ENCODE results near the gene PSPN. TPM values are rescaled to one million over a fixed set of nuclear protein-coding genes. Genes with fewer than 3 reads are reported as not detected.

PSPN gene
- total RNA-seq, 1 experiment from 2014 or later: 3.4 TPM

DNA sequence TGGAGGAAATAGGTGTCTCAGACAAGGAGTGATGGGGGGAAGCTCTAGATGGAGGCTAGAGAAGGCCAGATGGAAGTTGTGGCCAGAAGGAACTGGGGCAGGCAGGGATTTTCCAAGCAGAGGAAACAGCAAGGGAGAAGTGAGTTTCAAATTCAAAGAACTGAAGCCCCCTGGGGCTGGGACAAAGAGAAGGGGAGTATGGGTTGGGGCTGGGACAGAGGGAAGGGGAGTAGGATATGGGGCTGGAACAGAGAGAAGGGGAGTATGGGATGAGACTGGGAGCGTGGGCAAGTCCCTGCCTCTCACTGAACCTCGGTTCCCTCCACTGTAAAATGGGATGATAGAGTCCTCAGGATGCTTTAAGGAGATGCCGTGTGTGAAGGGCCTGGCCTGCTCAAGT, 19.1 kb upstream of the PSPN start:
- intact Hi-C loops (cut with micrococcal nuclease): no loop called here
- H3K27me3 ChIP-seq (ENCODE audit: insufficient read depth, low read length): no peaks in the 10 kb centered on the region
- TF ChIP-seq SP1 (IDR thresholded peaks at IDR 0.05; ENCODE audit: low read depth) (no peak), POLR2A (IDR thresholded peaks at IDR 0.05; ENCODE audit: borderline replicate concordance, extremely low read depth, insufficient read depth, insufficient read length) (no peak), TCF7L2 (IDR thresholded peaks at IDR 0.05; ENCODE audit: borderline replicate concordance, extremely low read depth, insufficient read depth, insufficient read length) (no peak), ZFX (IDR thresholded peaks at IDR 0.05) (no peak), FOSL1 (IDR thresholded peaks at IDR 0.05; ENCODE audit: low read depth) (no peak)
- TF ChIP-seq, protein P1, sequence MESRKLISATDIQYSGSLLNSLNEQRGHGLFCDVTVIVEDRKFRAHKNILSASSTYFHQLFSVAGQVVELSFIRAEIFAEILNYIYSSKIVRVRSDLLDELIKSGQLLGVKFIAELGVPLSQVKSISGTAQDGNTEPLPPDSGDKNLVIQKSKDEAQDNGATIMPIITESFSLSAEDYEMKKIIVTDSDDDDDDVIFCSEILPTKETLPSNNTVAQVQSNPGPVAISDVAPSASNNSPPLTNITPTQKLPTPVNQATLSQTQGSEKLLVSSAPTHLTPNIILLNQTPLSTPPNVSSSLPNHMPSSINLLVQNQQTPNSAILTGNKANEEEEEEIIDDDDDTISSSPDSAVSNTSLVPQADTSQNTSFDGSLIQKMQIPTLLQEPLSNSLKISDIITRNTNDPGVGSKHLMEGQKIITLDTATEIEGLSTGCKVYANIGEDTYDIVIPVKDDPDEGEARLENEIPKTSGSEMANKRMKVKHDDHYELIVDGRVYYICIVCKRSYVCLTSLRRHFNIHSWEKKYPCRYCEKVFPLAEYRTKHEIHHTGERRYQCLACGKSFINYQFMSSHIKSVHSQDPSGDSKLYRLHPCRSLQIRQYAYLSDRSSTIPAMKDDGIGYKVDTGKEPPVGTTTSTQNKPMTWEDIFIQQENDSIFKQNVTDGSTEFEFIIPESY (IDR thresholded peaks at IDR 0.05; ENCODE audit: extremely low read depth, insufficient replicate concordance, low read length): no peak
- TF ChIP-seq, protein P2, sequence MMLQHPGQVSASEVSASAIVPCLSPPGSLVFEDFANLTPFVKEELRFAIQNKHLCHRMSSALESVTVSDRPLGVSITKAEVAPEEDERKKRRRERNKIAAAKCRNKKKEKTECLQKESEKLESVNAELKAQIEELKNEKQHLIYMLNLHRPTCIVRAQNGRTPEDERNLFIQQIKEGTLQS (IDR thresholded peaks at IDR 0.05): no peak
- DNase-seq (ENCODE audit: low read depth, low spot score) (no peak), ATAC-seq (no peak)
- H2AFZ ChIP-seq (ENCODE audit: low read depth, low read length, poor library complexity, severe bottlenecking): no peak overlapping the region
- H3K9me3 ChIP-seq (ENCODE audit: control insufficient read depth in 1 of 2, insufficient read depth in 1 of 2, low read depth in 1 of 2, low read length in 2 of 2): no peaks in the 10 kb centered on the region
- ChIA-PET RAD21 (ENCODE audit: low non-redundant PET in 1 of 2, low total read pairs in 2 of 2, uncharacterized antibody in 2 of 2, unreplicated experiment in 2 of 2) (no interaction called here), CTCF (no interaction called here), POLR2A (no interaction called here)
- H3K79me2 ChIP-seq (ENCODE audit: insufficient read depth, low read length): peaks cover 27% of the 10 kb centered on the region
- H3K4me1 ChIP-seq (ENCODE audit: control insufficient read depth in 1 of 2, insufficient read depth in 2 of 2, low read length in 2 of 2): peaks cover 8 to 21% of the 10 kb centered on the region in 2 experiments
- H3K4me3 ChIP-seq (replicated peaks in 1 of 2; ENCODE audit: low read depth in 1 of 2, low read length in 2 of 2): no peak overlapping the region
- no peak overlapping the region for H3K4me2 ChIP-seq (ENCODE audit: low read length)
- peaks cover 6 to 9% of the 10 kb centered on the region in 2 experiments; a peak in 2 of 4 replicates for H3K36me3 ChIP-seq (ENCODE audit: control insufficient read depth in 1 of 2, insufficient read depth in 2 of 2, low read length in 2 of 2)
- no peaks in the 10 kb centered on the region for H4K20me1 ChIP-seq (ENCODE audit: insufficient read depth)
- BruUV-seq (replicated peaks): no TSS peak
- no peak overlapping the region for H3K27ac ChIP-seq (ENCODE audit: low read depth, low read length)
- no peaks in the 10 kb centered on the region for H3K9me2 ChIP-seq (ENCODE audit: insufficient read depth)
- no peak overlapping the region for H3K9ac ChIP-seq (ENCODE audit: low read length)

DNA sequence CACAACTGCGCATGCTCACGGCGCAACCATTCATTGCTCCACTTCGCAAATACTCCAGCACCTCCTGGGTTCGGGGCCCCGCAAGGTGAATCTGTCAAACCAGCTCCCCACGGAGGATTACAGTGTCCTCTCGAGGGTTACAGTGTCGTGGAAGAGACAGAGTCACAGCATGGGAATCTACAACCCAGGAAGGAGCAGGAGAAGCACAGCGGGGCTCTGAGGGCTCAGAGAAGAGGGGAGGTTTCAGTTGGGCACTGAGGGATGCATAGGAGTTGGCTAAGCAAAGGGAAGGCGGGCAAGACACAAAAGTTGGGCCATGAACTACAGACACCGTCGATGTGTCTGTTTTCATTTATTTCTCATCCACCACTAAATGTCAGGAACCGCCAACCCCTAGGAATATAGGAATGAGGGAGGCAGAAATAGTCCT, 18.3 kb upstream of the PSPN start:
- RAD21 ChIA-PET (ENCODE audit: low non-redundant PET in 1 of 2, low total read pairs in 2 of 2, uncharacterized antibody in 2 of 2, unreplicated experiment in 2 of 2): interaction anchor here in 1 of 2 experiments (1.0 kb wide), 1 partner anchor 31 kb away, joined by 3 read pairs; the partner anchor contains the start of gene KHSRP
- intact Hi-C loops (cut with micrococcal nuclease): no loop called here
- no peak for TF ChIP-seq POLR2A (IDR thresholded peaks at IDR 0.05; ENCODE audit: borderline replicate concordance, extremely low read depth, insufficient read depth, insufficient read length)
- TF ChIP-seq, protein P1 (IDR thresholded peaks at IDR 0.05; ENCODE audit: extremely low read depth, insufficient replicate concordance, low read length): no peak
- TF ChIP-seq SIN3A (IDR thresholded peaks at IDR 0.05; ENCODE audit: low read depth): no peak
- no peak for TF ChIP-seq FOSL1 (IDR thresholded peaks at IDR 0.05; ENCODE audit: low read depth)
- TF ChIP-seq, protein P3, sequence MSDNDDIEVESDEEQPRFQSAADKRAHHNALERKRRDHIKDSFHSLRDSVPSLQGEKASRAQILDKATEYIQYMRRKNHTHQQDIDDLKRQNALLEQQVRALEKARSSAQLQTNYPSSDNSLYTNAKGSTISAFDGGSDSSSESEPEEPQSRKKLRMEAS (IDR thresholded peaks at IDR 0.05): no peak
- TF ChIP-seq ZNF274 (IDR thresholded peaks at IDR 0.05; ENCODE audit: low read depth, low read length): no peak
- TF ChIP-seq, protein P4, sequence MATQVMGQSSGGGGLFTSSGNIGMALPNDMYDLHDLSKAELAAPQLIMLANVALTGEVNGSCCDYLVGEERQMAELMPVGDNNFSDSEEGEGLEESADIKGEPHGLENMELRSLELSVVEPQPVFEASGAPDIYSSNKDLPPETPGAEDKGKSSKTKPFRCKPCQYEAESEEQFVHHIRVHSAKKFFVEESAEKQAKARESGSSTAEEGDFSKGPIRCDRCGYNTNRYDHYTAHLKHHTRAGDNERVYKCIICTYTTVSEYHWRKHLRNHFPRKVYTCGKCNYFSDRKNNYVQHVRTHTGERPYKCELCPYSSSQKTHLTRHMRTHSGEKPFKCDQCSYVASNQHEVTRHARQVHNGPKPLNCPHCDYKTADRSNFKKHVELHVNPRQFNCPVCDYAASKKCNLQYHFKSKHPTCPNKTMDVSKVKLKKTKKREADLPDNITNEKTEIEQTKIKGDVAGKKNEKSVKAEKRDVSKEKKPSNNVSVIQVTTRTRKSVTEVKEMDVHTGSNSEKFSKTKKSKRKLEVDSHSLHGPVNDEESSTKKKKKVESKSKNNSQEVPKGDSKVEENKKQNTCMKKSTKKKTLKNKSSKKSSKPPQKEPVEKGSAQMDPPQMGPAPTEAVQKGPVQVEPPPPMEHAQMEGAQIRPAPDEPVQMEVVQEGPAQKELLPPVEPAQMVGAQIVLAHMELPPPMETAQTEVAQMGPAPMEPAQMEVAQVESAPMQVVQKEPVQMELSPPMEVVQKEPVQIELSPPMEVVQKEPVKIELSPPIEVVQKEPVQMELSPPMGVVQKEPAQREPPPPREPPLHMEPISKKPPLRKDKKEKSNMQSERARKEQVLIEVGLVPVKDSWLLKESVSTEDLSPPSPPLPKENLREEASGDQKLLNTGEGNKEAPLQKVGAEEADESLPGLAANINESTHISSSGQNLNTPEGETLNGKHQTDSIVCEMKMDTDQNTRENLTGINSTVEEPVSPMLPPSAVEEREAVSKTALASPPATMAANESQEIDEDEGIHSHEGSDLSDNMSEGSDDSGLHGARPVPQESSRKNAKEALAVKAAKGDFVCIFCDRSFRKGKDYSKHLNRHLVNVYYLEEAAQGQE (IDR thresholded peaks at IDR 0.05; ENCODE audit: low read depth): no peak

More for the DNA sequence above, 18.3 kb upstream of the PSPN start:
- H3K4me1 ChIP-seq (ENCODE audit: control insufficient read depth in 1 of 2, insufficient read depth in 2 of 2, low read length in 2 of 2): peaks cover 8 to 21% of the 10 kb centered on the region in 2 experiments
- H3K9ac ChIP-seq (ENCODE audit: low read length): peak overlapping the region; percentile 90
- ChIA-PET CTCF (no interaction called here), POLR2A (interaction anchor here (0.6 kb wide), 1 partner anchor 21 kb away, joined by 9 read pairs; the partner anchor contains the start of gene ALKBH7)
- H3K4me2 ChIP-seq (ENCODE audit: low read length): peak overlapping the region; percentile 79
- H3K27ac ChIP-seq (ENCODE audit: low read depth, low read length): peak overlapping the region; percentile 71
- H4K20me1 ChIP-seq (ENCODE audit: insufficient read depth): no peaks in the 10 kb centered on the region
- H3K27me3 ChIP-seq (ENCODE audit: insufficient read depth, low read length): no peaks in the 10 kb centered on the region
- TSS peak; percentile 83 for BruUV-seq (replicated peaks)
- peak overlapping the region; percentile 44 for H2AFZ ChIP-seq (ENCODE audit: low read depth, low read length, poor library complexity, severe bottlenecking)
- peak; percentile 9 for ATAC-seq
- H3K36me3 ChIP-seq (ENCODE audit: control insufficient read depth in 1 of 2, insufficient read depth in 2 of 2, low read length in 2 of 2): peaks cover 10 to 12% of the 10 kb centered on the region in 2 experiments; a peak in 2 of 4 replicates
- H3K9me3 ChIP-seq (ENCODE audit: control insufficient read depth in 1 of 2, insufficient read depth in 1 of 2, low read depth in 1 of 2, low read length in 2 of 2): no peaks in the 10 kb centered on the region
- peaks cover 32% of the 10 kb centered on the region for H3K79me2 ChIP-seq (ENCODE audit: insufficient read depth, low read length)
- no peak for DNase-seq (ENCODE audit: low read depth, low spot score)
- no peaks in the 10 kb centered on the region for H3K9me2 ChIP-seq (ENCODE audit: insufficient read depth)
- H3K4me3 ChIP-seq (replicated peaks in 1 of 2; ENCODE audit: low read depth in 1 of 2, low read length in 2 of 2): peak overlapping the region; percentile 69 to 90
